Lower leg skin (tissue), 3 donors: ENCODE data around the gene LMBR1.

ENCODE experiments used
- POLR2A ChIP-seq, 2 donors: fragments of 450-650 bp; IDR thresholded peaks; one replicate each; pipeline ENCODE4 v1.6.1; 2016 to 2017; ENCODE audit warnings: antibody characterized with exemption in 2 of 2, mild to moderate bottlenecking in 1 of 2, moderate library complexity in 1 of 2
- TF ChIP-seq, protein P1 (sequence below), 3 donors: fragments of 450-650 bp; IDR thresholded peaks; one replicate each; pipeline ENCODE4 v1.5.1; 2016; ENCODE audit warnings: antibody characterized with exemption in 3 of 3, mild to moderate bottlenecking in 3 of 3, moderate library complexity in 2 of 3

- TF ChIP-seq, protein P1, sequence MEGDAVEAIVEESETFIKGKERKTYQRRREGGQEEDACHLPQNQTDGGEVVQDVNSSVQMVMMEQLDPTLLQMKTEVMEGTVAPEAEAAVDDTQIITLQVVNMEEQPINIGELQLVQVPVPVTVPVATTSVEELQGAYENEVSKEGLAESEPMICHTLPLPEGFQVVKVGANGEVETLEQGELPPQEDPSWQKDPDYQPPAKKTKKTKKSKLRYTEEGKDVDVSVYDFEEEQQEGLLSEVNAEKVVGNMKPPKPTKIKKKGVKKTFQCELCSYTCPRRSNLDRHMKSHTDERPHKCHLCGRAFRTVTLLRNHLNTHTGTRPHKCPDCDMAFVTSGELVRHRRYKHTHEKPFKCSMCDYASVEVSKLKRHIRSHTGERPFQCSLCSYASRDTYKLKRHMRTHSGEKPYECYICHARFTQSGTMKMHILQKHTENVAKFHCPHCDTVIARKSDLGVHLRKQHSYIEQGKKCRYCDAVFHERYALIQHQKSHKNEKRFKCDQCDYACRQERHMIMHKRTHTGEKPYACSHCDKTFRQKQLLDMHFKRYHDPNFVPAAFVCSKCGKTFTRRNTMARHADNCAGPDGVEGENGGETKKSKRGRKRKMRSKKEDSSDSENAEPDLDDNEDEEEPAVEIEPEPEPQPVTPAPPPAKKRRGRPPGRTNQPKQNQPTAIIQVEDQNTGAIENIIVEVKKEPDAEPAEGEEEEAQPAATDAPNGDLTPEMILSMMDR (IDR thresholded peaks at IDR 0.05), result no peak
- no peak for TF ChIP-seq POLR2A (IDR thresholded peaks at IDR 0.05)
Observed at GRCh38 chr7:156668130-156668741, 224.7 kb downstream of the LMBR1 start.
